ENCODE measurements around the gene RPUSD2.

The RPUSD2 gene

GRCh38 chr15:40594429-40594836 lies 25.3 kb downstream of the RPUSD2 start:
- no peaks in the 10 kb centered on the region for H3K27me3 ChIP-seq
- H3K4me3 ChIP-seq: peak overlapping the region; percentile 59 to 94 (median 83)
- H3K9me3 ChIP-seq (replicated peaks in 1 of 11): no peaks in the 10 kb centered on the region
- peaks cover 0 to 17% (median 5%) of the 10 kb centered on the region in 11 experiments; a peak in 7 of 22 replicates for H3K36me3 ChIP-seq
- no peak for TF ChIP-seq Cebpa-rat (IDR thresholded peaks at IDR 0.05)
- H3K4me2 ChIP-seq: peak overlapping the region; percentile 74 to 94 (median 87)
- H3K9ac ChIP-seq: peak overlapping the region; percentile 84 to 97 (median 91)
- H3K4me1 ChIP-seq: peaks cover 10 to 37% (median 31%) of the 10 kb centered on the region in 10 experiments
- H3K27ac ChIP-seq: peak overlapping the region in 10 of 11 experiments; percentile 88 to 99 (median 92); a peak in 20 of 22 replicates
- peaks cover 0 to 4% (median 0%) of the 10 kb centered on the region in 11 experiments; a peak in 2 of 22 replicates for H4K20me1 ChIP-seq

GRCh38 chr15:40595219-40595618 lies 26.1 kb downstream of the RPUSD2 start:
- H3K4me2 ChIP-seq: peak overlapping the region; percentile 74 to 94 (median 87)
- TF ChIP-seq Cebpa-rat (IDR thresholded peaks at IDR 0.05): no peak
- H3K9me3 ChIP-seq (replicated peaks in 1 of 11): no peaks in the 10 kb centered on the region

GRCh38 chr15:40595773-40596172 lies 26.7 kb downstream of the RPUSD2 start:
- H3K9me3 ChIP-seq (replicated peaks in 1 of 11): peaks cover 0 to 4% (median 1%) of the 10 kb centered on the region in 11 experiments; a peak in 8 of 22 replicates
- H3K9ac ChIP-seq: peak overlapping the region in 5 of 11 experiments; percentile 89 to 97 (median 92); a peak in 7 of 22 replicates

More at GRCh38 chr15:40595219-40595618, 26.1 kb downstream of the RPUSD2 start:
- H3K9ac ChIP-seq: peak overlapping the region; percentile 84 to 97 (median 91); a peak in 21 of 22 replicates
- H4K20me1 ChIP-seq: peaks cover 0 to 4% (median 0%) of the 10 kb centered on the region in 11 experiments; a peak in 2 of 22 replicates
- peaks cover 10 to 33% (median 28%) of the 10 kb centered on the region in 10 experiments for H3K4me1 ChIP-seq
- no peaks in the 10 kb centered on the region for H3K27me3 ChIP-seq
- H3K4me3 ChIP-seq: peak overlapping the region; percentile 59 to 94 (median 83)
- peaks cover 0 to 18% (median 11%) of the 10 kb centered on the region in 11 experiments; a peak in 8 of 22 replicates for H3K36me3 ChIP-seq
- H3K27ac ChIP-seq: peak overlapping the region in 10 of 11 experiments; percentile 88 to 99 (median 92); a peak in 14 of 22 replicates

GRCh38 chr15:40597024-40597423 lies 27.9 kb downstream of the RPUSD2 start:
- Histone ChIP-seq H4K20me1 (peaks cover 0 to 4% (median 0%) of the 10 kb centered on the region in 11 experiments; a peak in 2 of 22 replicates), H3K4me1 (peaks cover 10 to 21% (median 17%) of the 10 kb centered on the region in 10 experiments), H3K4me3 (no peak overlapping the region), H3K27me3 (no peaks in the 10 kb centered on the region), H3K36me3 (peaks cover 0 to 29% (median 16%) of the 10 kb centered on the region in 11 experiments; a peak in 11 of 22 replicates), H3K9me3 (replicated peaks in 1 of 11) (peaks cover 0 to 9% (median 7%) of the 10 kb centered on the region in 11 experiments; a peak in 11 of 22 replicates), H3K9ac (no peak overlapping the region), H3K27ac (no peak overlapping the region), H3K4me2 (0 out of 22 replicates have a peak overlapping the region, but pooled peaks of 1 of the 11 experiments have one; percentile 74)
- no peak for TF ChIP-seq Cebpa-rat (IDR thresholded peaks at IDR 0.05)

More at GRCh38 chr15:40595773-40596172, 26.7 kb downstream of the RPUSD2 start:
- Histone ChIP-seq H3K27me3 (no peaks in the 10 kb centered on the region), H3K4me2 (peak overlapping the region; percentile 74 to 94 (median 87); a peak in 21 of 22 replicates), H3K4me3 (peak overlapping the region in 9 of 10 experiments; percentile 72 to 94 (median 83); a peak in 10 of 20 replicates), H4K20me1 (peaks cover 0 to 4% (median 0%) of the 10 kb centered on the region in 11 experiments; a peak in 2 of 22 replicates), H3K27ac (no peak overlapping the region), H3K36me3 (peaks cover 0 to 22% (median 11%) of the 10 kb centered on the region in 11 experiments; a peak in 11 of 22 replicates), H3K4me1 (peaks cover 10 to 29% (median 24%) of the 10 kb centered on the region in 10 experiments)
- TF ChIP-seq Cebpa-rat (IDR thresholded peaks at IDR 0.05): no peak

GRCh38 chr15:40598126-40598525 lies 29.0 kb downstream of the RPUSD2 start:
- H3K9ac ChIP-seq: no peak overlapping the region
- peaks cover 0 to 9% (median 7%) of the 10 kb centered on the region in 11 experiments; a peak in 11 of 22 replicates for H3K9me3 ChIP-seq (replicated peaks in 1 of 11)
- no peak overlapping the region for H3K4me2 ChIP-seq
- H3K4me3 ChIP-seq: no peak overlapping the region
- peaks cover 0 to 4% (median 0%) of the 10 kb centered on the region in 11 experiments; a peak in 2 of 22 replicates for H4K20me1 ChIP-seq
- no peak for TF ChIP-seq Cebpa-rat (IDR thresholded peaks at IDR 0.05)
- H3K27me3 ChIP-seq: no peaks in the 10 kb centered on the region
- H3K4me1 ChIP-seq: peaks cover 10 to 21% (median 17%) of the 10 kb centered on the region in 10 experiments
- H3K36me3 ChIP-seq: peaks cover 0 to 39% (median 21%) of the 10 kb centered on the region in 11 experiments; a peak in 12 of 22 replicates
- no peak overlapping the region for H3K27ac ChIP-seq

GRCh38 chr15:40598672-40599071 lies 29.6 kb downstream of the RPUSD2 start:
- peaks cover 10 to 21% (median 16%) of the 10 kb centered on the region in 10 experiments for H3K4me1 ChIP-seq
- no peak overlapping the region for H3K4me3 ChIP-seq
- no peak overlapping the region for H3K9ac ChIP-seq
- TF ChIP-seq Cebpa-rat (IDR thresholded peaks at IDR 0.05): no peak
- H3K9me3 ChIP-seq (replicated peaks in 1 of 11): peaks cover 0 to 9% (median 7%) of the 10 kb centered on the region in 11 experiments; a peak in 11 of 22 replicates
- no peaks in the 10 kb centered on the region for H3K27me3 ChIP-seq
- H4K20me1 ChIP-seq: peaks cover 0 to 4% (median 0%) of the 10 kb centered on the region in 11 experiments; a peak in 4 of 22 replicates
- H3K4me2 ChIP-seq: no peak overlapping the region
- H3K27ac ChIP-seq: no peak overlapping the region
- H3K36me3 ChIP-seq: peaks cover 0 to 45% (median 26%) of the 10 kb centered on the region in 11 experiments; a peak in 17 of 22 replicates

- Histone ChIP-seq H3K9ac (no peak overlapping the region), H3K27me3 (no peaks in the 10 kb centered on the region), H3K27ac (no peak overlapping the region), H3K9me3 (replicated peaks in 1 of 11) (peaks cover 0 to 9% (median 7%) of the 10 kb centered on the region in 11 experiments; a peak in 11 of 22 replicates), H3K36me3 (peaks cover 0 to 68% (median 44%) of the 10 kb centered on the region in 11 experiments; a peak in 17 of 22 replicates), H3K4me1 (peaks cover 0 to 10% (median 6%) of the 10 kb centered on the region in 10 experiments; a peak in 16 of 20 replicates), H3K4me3 (no peak overlapping the region), H4K20me1 (peaks cover 0 to 5% (median 0%) of the 10 kb centered on the region in 11 experiments; a peak in 4 of 22 replicates), H3K4me2 (no peak overlapping the region)
- no peak for TF ChIP-seq Cebpa-rat (IDR thresholded peaks at IDR 0.05)
These were observed 31.9 kb downstream of the RPUSD2 start for GRCh38 chr15:40600956-40601355.

GRCh38 chr15:40603935-40604334 lies 34.8 kb downstream of the RPUSD2 start:
- Histone ChIP-seq H3K36me3 (peaks cover 0 to 94% (median 69%) of the 10 kb centered on the region in 11 experiments; a peak in 19 of 22 replicates), H3K4me1 (no peaks in the 10 kb centered on the region; a peak in 1 of 20 replicates), H3K9ac (no peak overlapping the region), H3K27me3 (no peaks in the 10 kb centered on the region), H3K27ac (no peak overlapping the region), H4K20me1 (peaks cover 0 to 5% (median 0%) of the 10 kb centered on the region in 11 experiments; a peak in 4 of 22 replicates), H3K4me2 (no peak overlapping the region), H3K4me3 (no peak overlapping the region), H3K9me3 (replicated peaks in 1 of 11) (peaks cover 0 to 9% (median 7%) of the 10 kb centered on the region in 11 experiments; a peak in 11 of 22 replicates)
- TF ChIP-seq Cebpa-rat (IDR thresholded peaks at IDR 0.05): no peak

GRCh38 chr15:40613080-40613479 lies 44.0 kb downstream of the RPUSD2 start:
- TF ChIP-seq Cebpa-rat (IDR thresholded peaks at IDR 0.05): no peak
- Histone ChIP-seq H3K36me3 (peaks cover 0 to 97% (median 88%) of the 10 kb centered on the region in 11 experiments; a peak in 19 of 22 replicates), H3K27ac (no peak overlapping the region), H3K9me3 (replicated peaks in 1 of 11) (no peaks in the 10 kb centered on the region), H3K4me1 (peaks cover 0 to 15% (median 3%) of the 10 kb centered on the region in 10 experiments; a peak in 10 of 20 replicates), H3K4me3 (no peak overlapping the region), H3K4me2 (no peak overlapping the region), H3K9ac (no peak overlapping the region), H4K20me1 (no peaks in the 10 kb centered on the region), H3K27me3 (no peaks in the 10 kb centered on the region)
